GM18511 (cell line): ENCODE results near the gene RSPH1.
A peak's percentile ranks its signal among the peaks of the same experiment; 100 is the strongest.

Experiments used
- ATAC-seq: cut with Tn5 transposase; IDR thresholded peaks from one replicate; pipeline ENCODE4 v1.9.1; 2021; ENCODE audit warnings: mild to moderate bottlenecking, moderate library complexity; ENCODE audit not compliant: unreplicated experiment

The RSPH1 gene

DNA sequence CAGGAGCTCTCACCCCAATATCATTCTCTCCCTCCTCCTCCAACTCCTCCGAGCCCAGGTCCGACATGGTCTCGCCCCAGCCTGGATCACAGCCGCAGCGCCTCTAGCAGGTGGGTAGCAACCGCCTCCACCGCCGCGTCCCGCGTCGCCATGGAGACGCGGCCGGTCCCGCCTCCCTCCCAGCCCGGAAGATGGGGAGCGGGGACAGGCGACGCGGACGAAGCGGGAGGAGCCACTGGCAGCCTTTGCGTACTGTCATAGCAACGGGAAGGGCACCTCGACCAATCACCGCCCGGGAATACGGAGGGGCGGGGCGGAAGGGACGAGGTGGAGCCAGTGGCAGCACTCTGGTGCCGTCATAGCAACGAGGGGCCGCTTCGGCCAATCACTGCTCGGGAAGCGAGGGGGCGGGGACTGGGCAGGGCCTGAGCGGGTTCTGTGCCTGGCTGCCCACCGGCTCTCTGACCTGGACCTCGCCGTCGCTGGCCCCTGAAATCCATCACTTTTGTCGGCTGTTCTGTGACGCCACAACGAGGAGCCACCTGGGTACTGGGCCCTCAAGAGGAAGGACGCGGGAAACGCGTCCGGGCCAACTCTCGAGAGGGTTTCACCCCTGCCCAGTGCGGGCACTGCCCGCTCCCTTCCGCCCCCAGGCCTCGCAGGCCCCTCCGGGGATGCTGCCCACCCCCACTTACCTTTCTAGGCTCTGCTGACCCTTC lies at the start of gene RSPH1:
TSS of gene RSPH1 (minus strand) at position 105 of the 719 bp plus-strand sequence. CDS start at position 67, 38 bp downstream.
- peak; percentile 98 for ATAC-seq

DNA sequence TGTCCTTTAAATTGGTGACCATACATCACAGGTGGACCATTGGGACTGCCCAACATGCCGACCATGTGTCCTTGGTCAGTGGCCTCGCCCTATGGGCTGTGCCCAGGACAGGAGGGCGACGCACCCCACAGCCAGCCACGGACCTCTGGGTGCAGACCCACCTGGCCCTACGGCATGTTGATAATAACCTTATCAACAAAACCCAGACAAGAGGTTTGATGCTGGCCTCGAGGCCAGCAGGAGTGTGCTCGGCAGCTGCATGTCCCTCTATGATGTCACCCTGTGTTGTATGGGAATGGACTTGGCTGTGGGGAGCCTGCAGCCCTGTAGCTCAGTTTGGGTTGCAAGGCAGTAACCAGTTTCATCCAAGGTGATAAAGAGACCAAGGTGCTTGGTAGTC lies 49.7 kb upstream of the RSPH1 start:
- ATAC-seq, result no peak

DNA sequence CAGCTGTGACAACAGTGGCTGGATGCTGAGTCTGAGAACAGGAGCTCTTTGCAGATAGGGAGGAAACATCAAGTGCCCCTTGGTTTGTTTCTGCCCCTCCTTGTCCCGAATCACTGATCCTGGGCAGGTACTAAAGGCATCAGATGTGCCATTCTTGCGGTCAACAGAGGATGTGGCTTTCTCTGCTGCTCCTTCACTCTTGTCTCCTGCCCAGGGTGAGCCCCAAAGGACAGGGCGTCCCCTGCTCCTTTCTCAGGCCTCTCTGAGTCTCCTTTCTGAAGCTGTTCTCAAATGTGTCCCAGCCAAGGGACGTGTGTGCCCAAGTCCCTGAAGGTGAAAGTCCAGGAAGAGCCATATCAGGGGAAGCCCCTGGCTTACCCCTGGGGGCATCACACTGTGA lies 49.3 kb upstream of the RSPH1 start:
- ATAC-seq, result no peak

- no peak for ATAC-seq
These were observed 48.5 kb upstream of the RSPH1 start for GRCh38 chr21:42544544-42544943.

DNA sequence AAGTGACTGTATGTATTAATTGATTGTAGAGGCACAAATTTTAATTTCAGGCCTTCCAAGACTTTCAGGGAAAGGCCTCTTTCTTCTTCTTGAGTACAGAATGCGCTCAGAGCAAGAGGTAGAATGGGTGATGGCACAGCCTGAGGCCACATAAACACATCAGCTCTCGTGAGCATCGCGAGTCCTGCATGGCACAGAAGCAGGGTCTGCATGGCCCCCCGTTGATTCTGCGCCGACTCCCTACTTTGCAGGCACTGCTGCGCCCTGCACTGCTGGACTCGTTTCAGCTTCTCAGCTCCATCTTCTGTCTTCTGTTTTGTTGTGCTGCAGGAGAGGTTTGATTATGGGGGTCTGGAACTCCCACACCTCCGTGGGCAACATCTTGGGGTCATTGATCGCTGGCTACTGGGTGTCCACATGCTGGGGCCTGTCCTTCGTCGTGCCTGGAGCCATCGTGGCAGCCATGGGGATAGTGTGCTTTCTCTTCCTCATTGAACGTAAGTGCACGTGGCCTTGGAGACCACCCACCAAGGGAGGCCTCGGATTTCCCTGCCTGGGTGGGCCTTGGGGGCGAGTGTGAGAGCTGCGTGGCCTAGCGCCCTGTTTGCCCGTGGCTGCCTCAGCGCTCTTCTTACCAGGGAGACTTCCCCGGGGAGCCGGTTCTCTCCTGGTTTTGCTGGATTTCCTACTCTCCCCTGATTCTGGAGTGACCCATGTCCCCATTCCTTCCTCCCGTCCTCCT lies 47.3 kb upstream of the RSPH1 start:
- ATAC-seq, result no peak

GRCh38 chr21:42542596-42542995 lies 46.6 kb upstream of the RSPH1 start:
- no peak for ATAC-seq

DNA sequence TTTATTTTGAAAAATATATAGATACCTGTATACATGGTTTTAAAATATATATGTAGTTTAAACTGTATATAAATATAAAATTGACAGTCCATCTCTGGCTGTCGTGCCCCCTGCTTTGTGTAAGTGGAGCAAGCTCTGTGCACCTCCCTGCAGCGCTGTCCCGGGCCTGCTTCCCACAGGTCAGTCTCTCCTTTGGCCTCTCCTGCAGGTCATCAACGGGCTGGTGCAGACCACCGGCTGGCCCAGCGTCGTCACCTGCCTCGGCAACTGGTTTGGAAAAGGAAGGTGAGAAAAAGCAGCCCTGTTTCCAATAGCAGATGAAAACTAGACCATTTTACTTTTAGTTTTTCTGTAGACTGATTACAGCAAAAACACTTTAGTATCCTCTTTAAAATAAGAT lies 46.2 kb upstream of the RSPH1 start:
- no peak for ATAC-seq

DNA sequence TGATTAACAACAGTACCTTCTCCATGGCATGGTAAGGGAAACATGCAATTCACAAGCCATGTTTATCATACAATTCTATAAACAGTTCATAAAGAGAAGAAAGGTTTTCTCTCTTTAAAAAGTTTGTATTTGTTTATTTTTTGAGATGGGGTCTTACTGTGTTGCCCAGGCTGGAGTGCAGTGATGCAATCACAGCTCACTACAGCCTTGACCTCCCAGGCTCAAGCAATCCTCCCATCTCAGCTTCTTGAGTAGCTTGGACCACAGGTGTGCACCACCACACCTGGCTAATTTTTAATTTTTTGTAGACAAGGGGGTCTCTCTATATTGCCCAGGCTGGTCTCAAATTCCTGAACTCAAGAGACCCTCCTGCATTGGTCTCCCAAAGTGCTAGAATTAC lies 45.6 kb upstream of the RSPH1 start:
- no peak for ATAC-seq

- no peak for ATAC-seq
These were observed 45.1 kb upstream of the RSPH1 start for GRCh38 chr21:42541174-42541573.

GRCh38 chr21:42540396-42540795 lies 44.4 kb upstream of the RSPH1 start:
- ATAC-seq, result no peak

- ATAC-seq, result no peak
These were observed 43.9 kb upstream of the RSPH1 start for GRCh38 chr21:42539931-42540343.

GRCh38 chr21:42539342-42539741 lies 43.3 kb upstream of the RSPH1 start:
- ATAC-seq, result no peak

DNA sequence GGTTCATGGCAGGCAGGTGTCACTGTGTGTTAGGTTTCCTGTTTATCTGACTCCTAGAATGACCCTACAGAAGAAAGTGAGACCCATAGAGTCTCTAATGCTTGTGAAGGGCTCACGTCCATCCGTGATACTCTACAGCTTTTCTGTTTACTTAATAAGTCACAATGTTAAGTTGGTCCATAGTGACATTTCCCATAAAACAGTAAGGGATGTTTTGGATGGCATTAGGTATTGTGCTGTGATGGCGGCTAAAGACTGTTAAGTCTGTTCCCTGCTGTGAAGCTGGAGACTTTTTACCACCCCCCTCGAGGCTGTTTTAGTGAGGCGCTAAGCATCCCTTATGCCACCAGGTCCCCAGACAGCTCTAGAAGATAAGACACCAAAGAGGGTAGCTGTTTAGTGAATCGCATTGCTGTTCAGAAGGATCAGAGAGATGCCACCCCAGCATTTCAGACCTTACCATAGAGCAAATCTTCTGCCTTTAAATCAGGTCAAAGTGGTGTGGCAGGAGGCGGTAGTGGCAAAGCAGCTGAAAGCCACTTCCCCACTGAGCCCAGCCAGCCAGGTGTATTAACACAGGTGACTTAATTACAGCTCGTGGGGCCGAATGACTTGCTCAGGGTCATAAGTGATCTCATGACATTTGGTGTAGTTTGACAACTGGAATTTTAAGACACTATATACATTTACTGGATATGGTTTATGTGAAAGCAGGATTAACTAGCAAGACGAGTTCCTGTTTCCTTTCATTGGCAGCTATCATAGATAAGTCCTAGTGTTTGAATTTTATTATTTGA lies 42.7 kb upstream of the RSPH1 start:
- ATAC-seq, result no peak

GRCh38 chr21:42537106-42537742 lies 41.2 kb upstream of the RSPH1 start:
- ATAC-seq, result no peak

- ATAC-seq, result no peak
These were observed 40.6 kb upstream of the RSPH1 start for GRCh38 chr21:42536601-42537000.

DNA sequence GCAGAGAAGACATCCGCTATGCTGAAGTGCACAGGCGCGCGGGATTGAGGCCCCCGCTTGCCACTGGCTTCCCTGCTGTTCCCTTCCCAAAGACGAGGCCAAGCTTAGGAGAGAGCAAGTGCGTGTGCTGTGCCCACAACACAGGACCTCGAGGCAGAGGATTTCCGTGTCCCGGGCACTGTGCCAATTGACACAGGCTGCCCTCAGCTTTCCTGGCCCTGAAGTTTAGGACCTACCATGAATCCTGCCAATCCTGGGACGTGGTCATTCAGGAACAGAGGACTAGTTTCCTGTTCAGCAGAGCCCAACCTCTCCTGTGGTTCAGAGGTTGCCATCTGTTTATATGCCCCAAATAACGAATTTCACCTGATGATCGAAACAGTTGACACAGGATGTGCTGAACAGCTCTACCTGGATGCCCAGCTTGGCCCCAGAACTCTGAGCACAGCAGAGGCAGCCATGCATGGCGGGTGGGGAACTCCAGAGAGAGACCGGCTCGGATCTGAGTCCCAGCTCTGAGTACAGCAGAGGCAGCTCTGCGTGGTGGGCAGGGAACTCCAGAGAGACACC lies 39.7 kb upstream of the RSPH1 start:
- peak; percentile 69 for ATAC-seq

DNA sequence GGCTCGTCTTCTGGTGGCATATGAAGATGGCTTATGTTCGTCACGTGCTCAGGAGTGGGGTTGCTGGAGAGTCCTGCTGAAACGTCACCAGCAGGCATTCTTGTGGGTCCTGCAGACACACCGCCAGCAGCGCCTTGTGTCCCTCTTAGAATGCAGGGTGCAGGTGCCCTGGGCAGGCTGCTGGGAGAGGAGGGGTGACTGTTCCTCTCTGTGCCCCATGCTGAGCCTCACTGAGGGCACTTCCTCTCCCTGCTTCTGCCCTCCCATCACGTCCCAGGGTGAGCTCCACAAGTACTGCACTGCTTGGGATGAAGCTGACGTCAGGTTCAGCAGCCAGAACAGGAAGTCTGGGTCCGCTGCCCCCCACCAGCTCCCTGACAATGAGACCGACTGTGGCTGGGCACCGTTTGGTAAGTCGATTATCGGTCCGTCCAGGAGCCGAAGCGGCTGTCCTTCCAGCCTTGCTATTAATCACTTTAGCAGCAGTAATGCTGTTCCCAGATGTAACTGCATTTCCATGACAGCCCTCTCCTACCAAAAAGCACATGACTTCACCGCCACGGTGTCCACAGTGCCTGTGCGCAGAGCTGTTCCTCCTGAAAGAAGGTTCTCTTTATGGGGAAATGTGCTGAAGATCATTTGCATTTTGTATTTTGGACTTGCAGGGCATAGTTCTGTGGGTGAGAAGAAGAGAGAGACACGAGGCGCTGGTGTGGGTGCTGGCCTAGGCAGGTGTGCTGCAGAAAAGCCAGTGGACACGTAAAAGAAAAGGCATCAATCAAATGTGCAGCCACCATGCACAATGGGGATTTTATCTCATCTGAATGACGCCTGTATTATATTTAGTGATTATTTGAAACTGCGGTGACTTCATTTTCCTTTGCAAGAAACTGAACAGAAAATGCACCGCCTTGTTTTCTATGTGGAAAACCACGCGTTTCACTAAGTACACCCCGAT lies 38.7 kb upstream of the RSPH1 start:
- ATAC-seq, result peak; percentile 53

DNA sequence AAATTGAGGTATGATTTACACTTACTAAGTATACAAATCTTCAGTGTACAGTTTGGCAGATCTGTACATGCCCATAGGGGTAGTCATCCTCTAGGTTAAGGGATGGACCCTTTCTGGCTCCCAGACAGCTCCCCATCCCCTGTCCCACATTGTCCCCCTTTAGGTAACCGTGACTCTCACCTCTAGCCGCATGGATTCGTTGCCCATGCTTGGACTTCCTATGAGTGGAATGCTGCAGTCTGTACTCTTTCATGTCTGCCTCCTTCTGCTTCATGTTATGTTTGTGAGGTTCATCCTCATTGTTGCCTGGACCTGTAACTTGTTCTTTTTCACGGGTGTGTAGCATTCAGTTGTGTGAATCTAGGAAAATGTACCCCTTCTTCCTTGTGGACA lies 37.9 kb upstream of the RSPH1 start:
- ATAC-seq, result no peak

- no peak for ATAC-seq
These were observed 37.4 kb upstream of the RSPH1 start for GRCh38 chr21:42533306-42533962.
